Fibroblast of lung (primary cell): Measurements from ENCODE around the gene APOL4.

Source experiments
- EZH2 ChIP-seq: IDR thresholded peaks from 2 replicates; pipeline ENCODE4 v1.5.1; 2012; ENCODE audit warnings: low read length, control low read depth, mild to moderate bottlenecking; ENCODE audit errors: missing control alignments
- TF ChIP-seq, protein P1 (sequence below), 2 donors: IDR thresholded peaks in 1 of 2; conservative IDR thresholded peaks in 1 of 2; 1 replicate in 1 of 2; 2 replicates in 1 of 2; pipeline ENCODE4 v1.5.1; 2011 to 2012; ENCODE audit warnings: low read length in 2 of 2, control low read depth in 1 of 2, inconsistent platforms in 1 of 2, low read depth in 1 of 2, mild to moderate bottlenecking in 1 of 2

DNA sequence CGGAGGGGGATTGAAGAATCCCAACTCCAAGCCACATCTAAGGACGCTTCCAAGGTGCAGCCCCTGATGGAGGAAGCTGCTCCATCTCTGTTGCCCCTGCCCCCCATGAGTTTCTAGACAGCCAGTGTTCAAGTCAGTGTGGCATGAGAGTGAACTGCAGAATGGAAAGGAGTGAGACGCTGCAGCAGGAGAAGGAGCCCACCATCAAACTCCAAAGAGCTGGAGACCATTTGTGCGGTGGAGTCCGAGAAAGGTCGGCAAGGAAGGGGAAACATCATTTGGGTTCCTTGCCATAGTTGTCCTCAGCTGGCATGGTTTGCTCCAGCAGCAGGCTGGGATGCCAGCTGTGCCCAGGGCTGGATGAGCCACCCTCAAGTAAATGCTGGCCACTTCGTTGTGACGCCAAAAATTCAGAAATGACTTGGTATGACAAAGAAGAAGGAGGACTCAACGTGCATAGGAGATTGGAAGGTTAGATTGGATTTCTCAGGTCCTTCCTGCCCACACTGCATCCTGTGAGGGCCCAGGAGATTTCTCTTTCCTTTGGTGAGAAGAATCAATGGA, 21.4 kb upstream of the APOL4 start:
- TF ChIP-seq, protein P1, sequence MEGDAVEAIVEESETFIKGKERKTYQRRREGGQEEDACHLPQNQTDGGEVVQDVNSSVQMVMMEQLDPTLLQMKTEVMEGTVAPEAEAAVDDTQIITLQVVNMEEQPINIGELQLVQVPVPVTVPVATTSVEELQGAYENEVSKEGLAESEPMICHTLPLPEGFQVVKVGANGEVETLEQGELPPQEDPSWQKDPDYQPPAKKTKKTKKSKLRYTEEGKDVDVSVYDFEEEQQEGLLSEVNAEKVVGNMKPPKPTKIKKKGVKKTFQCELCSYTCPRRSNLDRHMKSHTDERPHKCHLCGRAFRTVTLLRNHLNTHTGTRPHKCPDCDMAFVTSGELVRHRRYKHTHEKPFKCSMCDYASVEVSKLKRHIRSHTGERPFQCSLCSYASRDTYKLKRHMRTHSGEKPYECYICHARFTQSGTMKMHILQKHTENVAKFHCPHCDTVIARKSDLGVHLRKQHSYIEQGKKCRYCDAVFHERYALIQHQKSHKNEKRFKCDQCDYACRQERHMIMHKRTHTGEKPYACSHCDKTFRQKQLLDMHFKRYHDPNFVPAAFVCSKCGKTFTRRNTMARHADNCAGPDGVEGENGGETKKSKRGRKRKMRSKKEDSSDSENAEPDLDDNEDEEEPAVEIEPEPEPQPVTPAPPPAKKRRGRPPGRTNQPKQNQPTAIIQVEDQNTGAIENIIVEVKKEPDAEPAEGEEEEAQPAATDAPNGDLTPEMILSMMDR (conservative IDR thresholded peaks at IDR 0.05 in 1 of 2, IDR thresholded peaks at IDR 0.05 in 1 of 2; ENCODE audit: low read depth in 1 of 2, low read length in 2 of 2) = no peak
- no peak for TF ChIP-seq EZH2
